Measurements from ENCODE around the gene ZNF235.

The ZNF235 gene

DNA sequence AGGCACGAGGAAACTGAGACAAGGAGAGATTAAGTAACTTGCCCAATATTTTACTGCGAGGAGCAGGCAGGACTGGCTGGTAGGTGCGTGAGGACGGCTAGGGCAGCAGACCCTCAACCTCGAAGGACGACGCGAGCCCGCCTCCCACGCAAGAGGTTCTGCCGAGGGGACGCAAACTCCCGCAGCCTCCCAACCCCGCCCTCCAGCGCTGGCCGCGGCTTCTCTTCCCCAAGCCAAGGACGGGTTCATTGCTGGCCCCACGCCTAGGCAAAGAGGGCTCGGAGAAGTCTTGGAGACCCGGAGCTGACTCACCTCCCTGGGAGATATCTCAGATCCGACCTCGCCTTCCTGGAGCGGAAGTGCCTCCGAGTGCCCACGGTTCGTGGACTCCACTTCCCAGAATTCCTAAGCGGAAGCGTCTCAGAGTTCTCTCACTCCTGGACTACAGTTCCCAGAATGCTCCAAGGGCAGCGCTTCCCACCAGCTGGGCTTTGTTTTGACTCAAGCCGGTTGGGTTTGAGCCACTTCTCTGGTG is at the start of gene ZNF235:
Gene ZNF235 (minus strand): TSS at position 367 of the 535 bp plus-strand sequence. CDS start 1,621 bp downstream, outside the sequence.
- TF ChIP-seq GATA2 (IDR thresholded peaks at IDR 0.05; ENCODE audit: low read depth, low read length) = no peak
- no peak for TF ChIP-seq GATA3 (IDR thresholded peaks at IDR 0.05; ENCODE audit: low read depth, low read length)

DNA sequence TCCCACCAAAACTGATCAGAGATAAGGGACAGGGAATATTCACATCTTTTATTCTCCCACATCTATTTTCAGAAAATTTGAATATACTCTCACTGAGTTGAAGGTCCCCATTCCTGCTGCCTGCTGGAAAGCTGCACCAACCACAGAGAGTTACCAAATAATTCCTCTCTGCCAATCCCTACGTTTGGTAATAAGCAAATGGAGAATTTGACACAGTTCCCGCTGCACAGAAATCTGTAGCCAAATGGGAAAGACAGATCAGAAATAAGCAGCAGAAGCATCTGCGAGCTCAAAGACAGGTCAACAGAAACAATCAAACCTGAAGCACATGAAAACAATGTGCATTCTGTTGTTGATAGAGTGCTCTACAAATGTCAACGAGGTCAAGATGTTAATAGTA is 41.7 kb upstream of the ZNF235 start:
- TF ChIP-seq GATA2 (IDR thresholded peaks at IDR 0.05; ENCODE audit: low read depth, low read length) = no peak
- no peak for TF ChIP-seq GATA3 (IDR thresholded peaks at IDR 0.05; ENCODE audit: low read depth, low read length)

DNA sequence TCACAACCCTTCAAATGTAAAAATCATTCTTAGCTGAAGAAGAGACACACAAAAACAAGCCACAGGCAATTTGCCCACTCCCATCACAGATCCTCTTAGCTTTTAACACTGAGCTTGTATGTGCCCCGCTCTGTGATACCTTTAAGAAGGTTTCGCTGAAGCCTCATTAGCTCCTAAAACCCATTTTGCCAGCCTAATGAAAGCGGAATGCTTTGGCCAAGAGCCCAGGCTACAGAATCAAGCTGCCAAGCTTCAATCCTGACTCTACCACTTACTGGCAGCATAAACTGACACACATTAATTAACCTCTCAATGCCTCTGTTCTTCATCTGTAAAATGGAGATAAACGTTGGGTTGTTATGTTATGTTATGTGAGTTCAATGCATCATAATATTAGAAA is 41.1 kb upstream of the ZNF235 start:
- TF ChIP-seq GATA2 (IDR thresholded peaks at IDR 0.05; ENCODE audit: low read depth, low read length) (no peak), GATA3 (IDR thresholded peaks at IDR 0.05; ENCODE audit: low read depth, low read length) (no peak)

GRCh38 chr19:44344255-44344654 is 39.4 kb upstream of the ZNF235 start:
- TF ChIP-seq GATA3 (IDR thresholded peaks at IDR 0.05; ENCODE audit: low read depth, low read length) = no peak
- no peak for TF ChIP-seq GATA2 (IDR thresholded peaks at IDR 0.05; ENCODE audit: low read depth, low read length)

DNA sequence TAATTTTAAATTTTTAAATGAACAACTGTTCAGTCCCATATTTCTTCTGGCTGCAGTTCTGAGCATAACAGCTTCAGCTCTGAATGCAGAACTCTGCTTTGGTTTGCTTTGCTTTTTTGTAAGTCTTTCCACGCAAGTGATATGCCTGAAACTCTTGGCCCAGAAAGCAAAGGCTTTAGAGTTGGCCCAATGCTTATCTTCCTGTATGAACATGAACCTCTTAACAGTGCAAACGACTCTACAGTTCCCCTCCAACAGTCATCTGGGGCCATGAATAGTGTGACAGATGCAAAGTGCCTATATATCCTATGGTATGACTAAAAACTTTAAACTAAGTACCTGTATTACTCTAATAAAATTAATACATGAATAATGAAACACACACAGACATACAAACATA is 37.0 kb upstream of the ZNF235 start:
- TF ChIP-seq GATA2 (IDR thresholded peaks at IDR 0.05; ENCODE audit: low read depth, low read length) (no peak), GATA3 (IDR thresholded peaks at IDR 0.05; ENCODE audit: low read depth, low read length) (no peak)

DNA sequence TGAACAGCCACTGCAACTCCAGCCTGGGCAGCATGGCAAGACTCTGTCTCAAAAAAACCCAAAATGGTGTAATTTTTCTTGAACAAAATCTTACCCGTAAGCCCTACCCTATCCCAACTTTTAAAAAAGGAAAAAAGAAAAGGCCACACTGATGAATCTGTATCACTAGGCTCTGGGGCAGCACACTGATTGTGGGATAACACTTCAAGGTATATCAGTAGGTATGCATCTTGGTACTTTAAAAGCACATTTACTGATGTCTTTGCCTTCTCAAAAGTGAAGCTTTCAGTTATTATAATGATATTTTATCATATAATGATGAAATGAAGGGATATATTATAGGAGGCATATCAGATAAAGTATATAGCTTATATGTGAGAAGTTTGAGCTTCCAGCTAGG is 27.3 kb upstream of the ZNF235 start:
- TF ChIP-seq GATA2 (IDR thresholded peaks at IDR 0.05; ENCODE audit: low read depth, low read length) = no peak
- TF ChIP-seq GATA3 (IDR thresholded peaks at IDR 0.05; ENCODE audit: low read depth, low read length) = no peak

GRCh38 chr19:44315883-44316282 is 11.1 kb upstream of the ZNF235 start:
- no peak for TF ChIP-seq GATA3 (IDR thresholded peaks at IDR 0.05; ENCODE audit: low read depth, low read length)
- no peak for TF ChIP-seq GATA2 (IDR thresholded peaks at IDR 0.05; ENCODE audit: low read depth, low read length)

DNA sequence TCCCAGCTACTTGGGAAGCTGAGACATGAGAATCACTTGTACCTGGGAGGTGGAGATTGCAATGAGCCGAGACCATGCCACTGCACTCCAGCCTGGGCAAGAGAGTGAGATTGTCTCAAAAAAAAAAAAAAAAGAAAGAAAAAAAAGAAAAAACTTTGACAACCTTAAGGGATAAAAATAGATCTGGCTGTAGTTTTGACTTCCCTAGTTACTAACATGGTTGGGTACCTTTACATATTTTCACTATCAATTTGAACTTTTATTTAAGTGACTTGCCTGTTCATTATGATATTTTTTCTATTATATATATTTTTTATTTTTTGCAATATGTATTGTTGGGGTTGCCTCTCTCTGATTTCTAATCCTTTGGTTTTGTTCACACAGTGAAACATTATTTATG is 8.4 kb upstream of the ZNF235 start:
- TF ChIP-seq GATA3 (IDR thresholded peaks at IDR 0.05; ENCODE audit: low read depth, low read length) (no peak), GATA2 (IDR thresholded peaks at IDR 0.05; ENCODE audit: low read depth, low read length) (no peak)

- TF ChIP-seq GATA3 (IDR thresholded peaks at IDR 0.05; ENCODE audit: low read depth, low read length) (no peak), GATA2 (IDR thresholded peaks at IDR 0.05; ENCODE audit: low read depth, low read length) (no peak)
Observed at GRCh38 chr19:44308011-44308410, 3.2 kb upstream of the ZNF235 start.

DNA sequence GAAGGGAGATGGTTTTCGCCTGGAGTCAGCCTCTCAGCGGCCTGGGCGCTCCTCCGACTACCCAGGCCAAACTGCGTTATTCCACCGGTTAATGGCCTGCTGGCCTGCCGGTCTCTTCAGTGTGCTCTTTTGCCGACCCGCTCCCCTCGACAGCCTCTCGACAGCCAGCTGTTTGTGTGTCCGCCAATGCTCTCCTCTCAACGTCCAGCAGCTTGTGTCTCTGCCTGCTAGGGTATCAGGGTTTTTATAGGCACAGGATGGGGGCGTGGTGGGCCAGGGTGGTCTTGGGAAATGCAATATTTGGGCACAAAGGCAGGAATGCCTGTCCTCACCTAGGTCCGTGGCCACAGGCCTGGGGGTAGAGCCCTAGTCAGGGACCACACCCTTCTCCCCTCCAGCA is 1.5 kb upstream of the ZNF235 start:
- TF ChIP-seq GATA3 (IDR thresholded peaks at IDR 0.05; ENCODE audit: low read depth, low read length) (no peak), GATA2 (IDR thresholded peaks at IDR 0.05; ENCODE audit: low read depth, low read length) (no peak)

DNA sequence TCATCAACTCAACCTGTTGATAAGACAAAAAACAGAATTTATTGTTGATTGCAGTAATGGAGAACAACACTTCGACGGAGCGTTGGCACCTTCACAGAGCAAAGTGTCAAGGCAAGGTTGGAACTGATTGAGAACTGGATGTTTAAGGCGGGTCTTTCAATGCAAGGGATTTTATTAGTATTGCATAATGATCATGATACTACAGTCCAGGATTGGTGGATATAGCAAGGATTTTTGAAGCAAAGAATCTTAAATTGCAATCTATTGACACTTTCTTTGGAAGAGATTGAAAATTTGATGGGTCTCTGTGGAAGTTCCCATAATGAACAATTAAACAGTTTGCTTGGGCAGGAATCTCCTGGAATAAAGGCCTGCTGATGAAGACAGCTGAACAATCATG is 632 bp upstream of the ZNF235 start:
- TF ChIP-seq GATA3 (IDR thresholded peaks at IDR 0.05; ENCODE audit: low read depth, low read length) (no peak), GATA2 (IDR thresholded peaks at IDR 0.05; ENCODE audit: low read depth, low read length) (no peak)

DNA sequence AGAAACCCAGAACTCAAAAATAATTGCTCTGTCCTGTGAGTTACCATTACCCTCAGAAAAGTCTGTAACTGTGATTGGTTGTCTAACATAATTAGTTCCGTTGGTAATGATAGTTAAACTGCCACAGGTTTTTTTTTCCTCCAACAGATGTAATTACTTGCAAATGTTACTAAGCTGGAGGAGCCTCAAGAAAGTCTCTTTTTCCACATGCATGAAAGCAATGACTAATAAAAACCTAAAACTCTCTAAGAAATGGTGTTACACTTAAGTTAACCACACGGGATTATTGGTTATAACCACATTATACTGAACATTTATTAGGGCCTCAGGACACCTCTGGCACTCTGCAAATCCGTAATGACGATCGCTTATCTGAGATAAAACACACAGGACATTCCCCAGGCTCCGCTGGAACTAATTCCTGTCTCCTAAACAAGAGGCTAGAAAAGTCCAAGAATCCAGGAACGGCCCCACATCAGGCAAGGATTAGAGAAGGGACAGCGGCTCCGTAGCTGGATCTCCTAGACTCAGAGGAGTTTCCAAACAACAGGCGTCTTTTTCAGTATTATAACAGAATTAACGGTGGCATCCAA is 753 bp downstream of the ZNF235 start:
- TF ChIP-seq GATA2 (IDR thresholded peaks at IDR 0.05; ENCODE audit: low read depth, low read length) (peak; percentile 71), GATA3 (IDR thresholded peaks at IDR 0.05; ENCODE audit: low read depth, low read length) (peak; percentile 70)

- TF ChIP-seq GATA2 (IDR thresholded peaks at IDR 0.05; ENCODE audit: low read depth, low read length) = no peak
- no peak for TF ChIP-seq GATA3 (IDR thresholded peaks at IDR 0.05; ENCODE audit: low read depth, low read length)
Observed at GRCh38 chr19:44303320-44303719, 1.5 kb downstream of the ZNF235 start.

DNA sequence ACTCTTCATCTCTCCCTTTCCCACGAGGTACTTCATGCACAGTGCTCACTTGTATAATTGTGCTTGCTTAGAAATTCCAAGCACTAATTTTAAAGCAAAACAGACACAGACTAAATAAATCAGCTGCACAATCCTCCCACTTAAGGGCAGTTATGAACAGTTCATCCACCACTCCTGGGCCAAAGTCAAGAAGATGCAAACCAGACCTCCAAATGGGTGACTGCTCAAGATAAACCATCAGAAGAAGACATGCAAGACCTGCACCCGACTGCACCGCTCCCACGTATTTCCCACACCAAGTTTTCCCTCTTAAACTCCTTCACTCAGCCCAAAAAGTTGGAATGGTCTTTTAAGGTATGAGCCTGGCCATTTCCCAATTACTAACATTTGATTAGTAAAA is 19.9 kb downstream of the ZNF235 start:
- TF ChIP-seq GATA3 (IDR thresholded peaks at IDR 0.05; ENCODE audit: low read depth, low read length) = no peak
- no peak for TF ChIP-seq GATA2 (IDR thresholded peaks at IDR 0.05; ENCODE audit: low read depth, low read length)

DNA sequence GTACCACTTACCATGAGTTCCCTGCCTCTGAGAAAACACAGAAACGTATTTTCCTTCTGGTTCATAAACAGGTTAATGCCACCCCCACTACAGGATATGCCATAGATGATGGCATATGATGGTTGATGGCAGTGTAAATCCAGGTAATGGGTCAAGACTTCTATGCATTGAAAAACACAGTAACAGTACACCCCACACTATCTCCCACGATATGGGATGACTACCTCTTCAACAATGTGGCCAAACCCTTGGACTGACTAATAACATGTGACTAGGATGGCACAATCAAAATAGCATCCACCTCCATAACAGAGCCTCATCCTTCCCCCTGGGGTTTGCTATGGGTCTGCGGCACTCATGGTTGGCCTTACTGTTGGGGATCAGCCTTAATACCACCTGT is 22.0 kb downstream of the ZNF235 start:
- TF ChIP-seq GATA3 (IDR thresholded peaks at IDR 0.05; ENCODE audit: low read depth, low read length) (no peak), GATA2 (IDR thresholded peaks at IDR 0.05; ENCODE audit: low read depth, low read length) (no peak)

GRCh38 chr19:44280916-44281315 is 23.9 kb downstream of the ZNF235 start:
- TF ChIP-seq GATA2 (IDR thresholded peaks at IDR 0.05; ENCODE audit: low read depth, low read length) (no peak), GATA3 (IDR thresholded peaks at IDR 0.05; ENCODE audit: low read depth, low read length) (no peak)

All from SH-SY5Y (cell line).